ENCODE data around the gene SSC5D.

Gene SSC5D

GRCh38 chr19:55474269-55475265 lies 13.7 kb upstream of the SSC5D start:
- no peak for DNase-seq

GRCh38 chr19:55476100-55476775 lies 12.0 kb upstream of the SSC5D start, which contains the start of gene ZNF628:
Gene ZNF628, plus strand, starts transcription at chr19:55476617. Its CDS starts 3,294 bp downstream, at chr19:55479911.
- peak; percentile 99 for DNase-seq

GRCh38 chr19:55477905-55478304 lies 10.3 kb upstream of the SSC5D start:
- DNase-seq = no peak

DNA sequence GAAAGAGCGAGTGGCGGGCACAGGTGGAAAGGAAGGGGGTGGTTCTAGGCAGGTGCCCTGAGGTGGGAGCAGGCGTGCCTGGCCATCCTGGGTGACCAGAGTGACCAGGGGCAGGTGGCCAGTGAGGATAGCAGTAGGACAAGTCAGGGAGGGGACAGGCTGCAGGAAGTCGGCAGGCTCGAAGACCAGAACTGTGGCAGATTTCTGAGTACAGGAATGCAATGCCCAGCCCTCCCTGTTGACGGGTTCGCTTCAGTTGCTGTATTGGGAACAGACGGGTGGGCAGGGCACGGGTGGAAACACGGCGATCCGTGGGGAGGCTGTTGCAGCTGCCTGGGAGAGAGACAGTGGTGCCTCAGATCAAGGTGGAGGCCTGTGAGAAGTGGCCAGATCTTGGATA lies 9.9 kb upstream of the SSC5D start:
- no peak for DNase-seq

- DNase-seq = no peak
Measured at GRCh38 chr19:55479045-55479444, 9.2 kb upstream of the SSC5D start.

DNA sequence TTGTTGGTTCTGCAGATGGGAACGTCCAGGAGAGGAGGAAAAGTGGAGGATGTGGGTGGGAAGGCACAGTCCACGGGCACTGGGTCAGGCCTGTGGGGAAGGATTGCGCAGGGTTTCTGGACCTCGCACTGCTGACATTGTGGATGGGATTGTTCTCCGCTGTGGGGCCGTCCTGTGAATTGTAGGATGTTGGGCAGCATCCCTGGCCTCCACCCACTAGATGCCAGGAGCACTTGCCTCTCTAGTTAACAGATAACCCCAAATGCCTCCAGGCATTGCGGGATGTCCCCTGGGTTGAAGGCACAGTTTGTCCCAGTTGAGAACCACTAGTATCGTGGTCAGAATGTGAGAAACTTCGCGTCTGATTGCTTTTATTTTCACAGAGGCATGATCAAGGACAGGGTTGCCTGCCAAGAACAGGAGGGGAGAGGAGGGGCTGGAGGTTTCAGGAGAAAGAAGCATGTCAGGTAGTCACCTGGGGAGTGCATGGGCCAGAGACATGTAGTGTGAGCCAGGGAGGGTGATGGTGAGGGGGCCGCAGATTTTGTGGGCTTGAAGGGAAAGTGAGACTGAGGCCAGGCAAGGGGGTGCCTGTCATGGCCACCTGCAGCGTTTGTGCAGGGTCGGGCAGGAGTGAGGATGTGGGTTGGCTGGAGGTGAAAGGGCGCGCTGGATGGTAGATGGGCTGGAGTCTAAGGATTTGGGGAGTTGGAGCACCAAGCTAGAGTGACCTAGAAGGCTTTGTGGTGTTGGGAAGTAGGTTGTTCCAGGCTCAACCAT lies 8.6 kb upstream of the SSC5D start:
- no peak for DNase-seq

DNA sequence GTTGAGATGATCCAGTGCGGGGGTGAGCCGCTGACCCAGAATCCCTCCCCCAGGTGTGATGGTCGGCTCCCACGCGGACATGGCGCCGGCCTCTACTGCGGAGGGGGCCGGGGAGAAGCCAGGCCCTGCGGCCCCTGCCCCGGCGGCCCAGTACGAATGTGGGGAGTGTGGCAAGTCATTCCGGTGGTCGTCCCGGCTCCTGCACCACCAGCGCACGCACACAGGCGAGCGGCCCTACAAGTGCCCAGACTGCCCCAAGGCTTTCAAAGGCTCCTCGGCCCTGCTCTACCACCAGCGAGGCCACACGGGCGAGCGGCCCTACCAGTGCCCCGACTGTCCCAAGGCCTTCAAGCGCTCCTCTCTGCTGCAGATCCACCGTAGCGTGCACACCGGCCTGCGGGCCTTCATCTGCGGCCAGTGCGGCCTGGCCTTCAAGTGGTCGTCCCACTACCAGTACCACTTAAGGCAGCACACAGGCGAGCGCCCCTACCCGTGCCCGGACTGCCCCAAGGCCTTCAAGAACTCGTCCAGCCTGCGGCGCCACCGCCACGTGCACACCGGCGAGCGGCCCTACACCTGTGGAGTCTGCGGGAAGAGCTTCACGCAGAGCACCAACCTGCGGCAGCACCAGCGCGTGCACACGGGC lies 7.0 kb upstream of the SSC5D start:
- DNase-seq = no peak

DNA sequence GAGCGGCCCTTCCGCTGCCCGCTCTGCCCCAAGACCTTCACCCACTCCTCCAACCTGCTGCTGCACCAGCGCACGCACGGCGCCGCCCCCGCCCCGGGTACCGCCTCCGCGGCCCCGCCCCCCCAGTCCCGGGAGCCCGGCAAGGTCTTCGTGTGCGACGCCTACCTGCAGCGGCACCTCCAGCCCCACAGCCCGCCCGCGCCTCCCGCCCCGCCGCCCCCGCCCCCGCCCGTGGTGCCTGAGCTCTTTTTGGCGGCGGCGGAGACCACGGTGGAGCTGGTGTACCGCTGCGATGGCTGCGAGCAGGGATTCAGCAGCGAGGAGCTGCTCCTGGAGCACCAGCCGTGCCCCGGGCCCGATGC lies 6.5 kb upstream of the SSC5D start:
- DNase-seq = no peak

DNA sequence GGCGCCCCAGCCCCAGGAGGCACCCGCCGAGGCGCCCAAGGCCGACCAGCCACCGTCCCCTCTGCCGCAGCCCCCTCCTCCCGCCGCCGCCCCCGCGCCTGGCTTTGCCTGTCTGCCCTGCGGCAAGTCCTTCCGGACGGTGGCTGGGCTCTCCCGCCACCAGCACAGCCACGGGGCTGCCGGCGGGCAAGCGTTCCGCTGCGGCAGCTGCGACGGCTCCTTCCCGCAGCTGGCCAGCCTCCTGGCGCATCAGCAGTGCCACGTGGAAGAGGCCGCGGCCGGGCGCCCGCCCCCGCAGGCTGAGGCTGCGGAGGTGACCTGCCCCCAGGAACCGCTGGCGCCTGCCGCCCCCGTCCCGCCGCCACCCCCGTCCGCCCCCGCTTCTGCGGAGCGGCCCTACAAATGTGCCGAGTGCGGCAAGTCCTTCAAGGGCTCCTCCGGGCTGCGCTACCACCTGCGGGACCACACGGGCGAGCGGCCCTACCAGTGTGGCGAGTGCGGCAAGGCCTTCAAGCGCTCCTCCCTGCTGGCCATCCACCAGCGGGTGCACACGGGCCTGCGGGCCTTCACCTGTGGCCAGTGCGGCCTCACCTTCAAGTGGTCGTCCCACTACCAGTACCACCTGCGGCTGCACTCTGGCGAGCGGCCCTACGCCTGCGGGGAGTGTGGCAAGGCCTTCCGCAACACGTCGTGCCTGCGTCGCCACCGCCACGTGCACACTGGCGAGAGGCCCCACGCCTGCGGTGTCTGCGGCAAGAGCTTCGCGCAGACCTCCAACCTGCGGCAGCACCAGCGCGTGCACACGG lies 5.9 kb upstream of the SSC5D start:
- DNase-seq = no peak

GRCh38 chr19:55482967-55483705 lies 5.1 kb upstream of the SSC5D start:
- DNase-seq = no peak

DNA sequence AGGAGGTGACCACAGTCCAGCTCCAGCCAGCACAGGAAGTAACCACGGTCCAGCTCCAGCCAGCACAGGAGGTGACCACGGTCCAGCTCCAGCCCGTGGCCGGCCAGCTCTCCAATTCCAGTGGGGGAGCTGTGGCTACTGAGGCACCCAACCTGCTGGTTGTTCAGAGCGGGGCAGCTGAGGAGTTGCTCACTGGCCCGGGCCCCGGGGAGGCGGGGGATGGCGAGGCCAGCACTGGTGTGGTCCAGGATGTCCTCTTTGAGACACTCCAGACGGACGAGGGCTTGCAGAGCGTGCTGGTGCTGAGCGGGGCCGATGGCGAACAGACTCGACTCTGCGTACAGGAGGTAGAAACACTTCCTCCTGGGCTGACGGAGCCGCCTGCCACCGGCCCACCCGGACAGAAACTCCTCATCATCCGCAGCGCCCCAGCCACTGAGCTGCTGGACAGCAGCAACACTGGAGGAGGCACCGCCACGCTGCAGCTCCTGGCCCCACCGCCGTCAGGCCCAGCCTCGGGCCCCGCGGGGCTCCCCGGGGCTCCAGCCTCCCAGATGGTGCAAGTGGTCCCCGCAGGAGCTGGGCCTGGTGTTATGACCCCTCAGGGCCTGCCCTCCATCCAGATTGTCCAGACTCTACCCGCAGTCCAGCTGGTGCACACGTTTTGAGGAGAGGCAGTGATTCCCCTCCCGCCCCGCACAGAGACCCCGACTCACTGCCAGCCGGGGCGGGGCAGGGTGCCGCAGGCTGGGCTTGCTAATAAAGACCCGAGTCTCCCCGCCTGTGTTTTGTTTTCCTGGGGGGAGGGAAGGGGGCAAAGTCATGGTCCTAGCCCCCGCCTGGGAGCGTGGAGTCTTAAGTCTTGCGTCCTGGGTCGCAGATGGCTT lies 4.3 kb upstream of the SSC5D start:
- DNase-seq = no peak

DNA sequence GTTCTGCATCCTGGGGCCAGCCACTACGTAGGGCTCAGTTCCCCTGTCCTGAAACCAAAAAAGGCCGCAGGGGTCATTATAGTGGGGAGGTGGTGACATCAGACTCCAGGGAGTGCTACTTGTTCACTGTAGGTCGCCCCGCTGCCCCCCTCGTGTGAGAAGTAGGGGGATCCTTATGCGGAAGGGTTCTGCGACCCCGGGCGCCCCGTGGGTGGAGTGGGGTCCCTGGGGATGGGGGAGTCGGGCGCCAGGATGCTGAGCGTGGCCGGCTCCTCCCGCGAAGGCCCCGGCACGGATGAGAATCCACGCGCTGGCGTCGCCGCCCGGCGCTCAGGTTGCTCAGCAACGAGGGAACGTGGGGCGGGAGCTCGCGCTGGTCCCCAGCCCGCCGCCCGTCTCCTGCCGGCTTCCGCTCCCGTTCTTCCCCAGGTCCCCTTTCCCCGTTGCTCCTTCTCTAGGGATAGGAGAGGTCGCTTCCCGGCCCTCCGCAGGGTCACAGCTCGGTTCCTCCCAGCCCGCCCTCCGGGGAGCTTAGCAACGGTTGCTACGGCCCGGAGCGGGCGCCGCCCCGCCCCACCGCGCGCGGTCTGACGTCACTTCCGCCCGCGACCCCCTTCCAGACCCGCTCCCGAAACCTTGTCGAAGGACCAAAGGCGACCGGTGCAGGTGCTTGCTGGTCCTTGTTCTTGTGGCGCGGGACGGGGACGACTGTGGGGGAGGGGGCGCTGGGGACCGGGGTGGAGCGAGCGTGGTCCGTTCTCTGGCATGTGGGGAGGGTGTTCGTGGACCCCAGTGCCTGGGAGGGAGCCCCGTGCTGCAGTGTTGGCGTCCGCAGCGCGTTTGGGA lies 3.4 kb upstream of the SSC5D start, which contains the start of gene NAT14:
TSS of gene NAT14 (plus strand) at position 596 of the 846 bp plus-strand sequence. CDS start 521 bp downstream, outside the sequence.
- peak; percentile 78 for DNase-seq

DNA sequence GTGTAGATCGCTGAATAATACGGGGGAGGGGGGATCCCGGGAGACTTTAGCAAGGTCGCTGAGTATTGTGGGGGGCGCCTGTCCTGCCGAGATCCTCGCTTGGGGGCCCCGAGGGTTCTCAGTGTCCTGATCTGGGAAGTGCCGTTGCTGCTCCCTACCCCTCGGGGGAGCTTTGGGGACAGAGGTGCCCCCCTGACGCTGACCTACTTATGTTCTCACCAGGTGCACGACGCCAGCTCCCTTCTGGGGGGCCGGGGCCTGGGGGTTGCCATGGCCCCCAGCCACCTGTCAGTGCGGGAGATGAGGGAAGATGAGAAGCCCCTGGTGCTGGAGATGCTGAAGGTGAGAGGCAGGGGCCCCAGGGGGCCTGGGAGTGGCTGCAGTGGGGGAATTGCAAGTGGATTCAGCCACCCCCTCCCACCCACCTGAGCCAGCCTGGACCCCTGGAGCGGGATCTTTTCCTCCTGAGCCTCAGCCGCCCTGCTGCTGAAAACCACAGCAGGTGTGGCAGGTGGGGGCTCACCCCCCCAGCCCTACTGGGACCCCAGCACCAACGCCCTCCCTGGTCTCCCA lies 2.7 kb upstream of the SSC5D start:
- peak; percentile 39 for DNase-seq

GRCh38 chr19:55486043-55486970 lies 1.9 kb upstream of the SSC5D start:
- DNase-seq = no peak

DNA sequence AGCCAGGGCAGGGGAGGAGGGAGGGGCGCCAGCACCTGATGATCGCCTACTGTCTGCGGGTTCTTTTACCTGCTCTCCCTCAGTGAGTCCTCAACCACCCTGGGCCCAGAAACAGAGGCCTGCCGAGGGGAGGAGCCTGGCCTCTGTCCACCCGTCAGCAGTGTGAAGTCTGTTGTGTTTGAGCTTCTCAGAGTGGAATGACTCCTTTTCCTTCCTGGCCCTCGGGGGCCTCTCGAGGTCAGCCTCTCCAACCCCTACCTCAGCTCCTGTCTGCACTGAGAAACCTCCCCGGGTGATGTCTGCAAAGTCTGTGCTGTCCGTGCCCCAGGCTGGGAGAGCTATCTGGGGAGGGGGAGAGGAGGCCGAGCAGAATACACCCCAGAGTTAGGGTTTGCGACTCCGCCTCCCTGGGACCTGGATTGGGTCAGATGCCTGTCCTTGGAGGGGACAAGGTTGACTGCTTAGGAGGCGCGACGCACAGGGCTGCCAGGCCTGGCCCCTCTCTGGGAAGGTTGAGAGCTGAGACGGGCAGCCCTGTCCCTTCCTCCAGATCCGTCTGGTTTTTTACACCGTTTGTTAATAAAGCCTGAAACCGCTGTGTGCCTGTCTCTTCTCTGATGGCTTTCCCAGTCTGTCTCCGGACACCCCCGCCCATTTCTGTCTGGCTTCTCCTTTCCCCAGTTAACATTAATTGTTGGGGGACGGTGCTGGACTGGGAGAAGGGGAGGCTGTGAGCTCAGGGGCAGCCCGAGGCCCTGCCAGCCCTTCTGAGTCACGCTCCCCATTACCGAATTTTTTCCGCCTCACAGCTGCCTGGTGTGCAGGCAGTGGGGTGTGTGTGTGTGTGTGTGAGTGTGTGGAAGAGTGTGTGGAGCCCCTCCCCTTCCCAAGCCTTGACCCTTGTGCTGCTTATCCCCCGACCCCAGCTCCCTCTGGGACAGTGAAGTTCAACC lies 989 bp upstream of the SSC5D start:
- peak; percentile 29 for DNase-seq

Data from hematopoietic multipotent progenitor cell treated with erythropoietin and hydrocortisone succinate and interleukin-3 and kit ligand, for 4 days (in vitro differentiated cells).